GM12891 (cell line): Measurements from ENCODE around the gene MIEN1.

Experiments used
- POLR2A ChIP-seq: IDR thresholded peaks from 2 replicates; pipeline ENCODE4 v1.6.1; 2011; ENCODE audit warnings: low read depth, low read length, control low read depth
- POLR2AphosphoS5 ChIP-seq: IDR thresholded peaks from 2 replicates; pipeline ENCODE4 v1.6.1; 2011; ENCODE audit warnings: low read depth, low read length, control low read depth
- TAF1 ChIP-seq: IDR thresholded peaks from 2 replicates; pipeline ENCODE4 v1.6.1; 2011; ENCODE audit warnings: low read depth, low read length, control low read depth

GRCh38 chr17:39737206-39737759 is 7.0 kb upstream of the MIEN1 start:
- TF ChIP-seq POLR2AphosphoS5, result no peak
- TF ChIP-seq TAF1, result no peak
- TF ChIP-seq POLR2A, result no peak
